Amygdala (tissue), 56 donors: Measurements from ENCODE around the gene KIF9.
A peak's percentile ranks its signal among the peaks of the same experiment; 100 is the strongest.
"Not testable (repeated sequence)": the region's sequence is repeated elsewhere in the genome, so short reads cannot be mapped to it uniquely, and the experiment has no call there.

Source experiments
- DNase-seq, 56 donors: peaks; one replicate each; lab custom pipeline; 2025; lab: John Stamatoyannopoulos, UW

Gene KIF9

GRCh38 chr3:47256331-47256730 lies 26.3 kb downstream of the KIF9 start:
- DNase-seq = not testable (repeated sequence)

DNA sequence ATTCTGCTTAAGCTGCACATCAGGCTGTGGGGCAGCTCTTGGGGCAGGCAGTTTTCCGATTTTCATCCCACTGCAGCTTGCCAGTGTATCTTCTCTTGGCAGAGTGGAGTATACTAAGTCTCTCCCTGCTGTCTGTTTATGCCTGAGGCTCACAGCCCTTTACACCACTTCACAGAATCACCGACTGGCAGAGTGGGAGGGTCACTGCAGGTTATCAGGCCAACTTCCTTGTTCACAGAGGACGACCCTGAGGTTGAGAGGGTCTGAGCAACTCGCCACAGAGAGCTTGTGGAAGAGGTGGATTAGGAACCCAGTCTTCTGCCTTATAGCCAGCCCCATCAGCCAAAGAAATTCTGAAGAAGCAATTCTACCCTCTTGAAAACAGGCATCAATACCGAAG lies 30.9 kb downstream of the KIF9 start:
- no peak for DNase-seq

DNA sequence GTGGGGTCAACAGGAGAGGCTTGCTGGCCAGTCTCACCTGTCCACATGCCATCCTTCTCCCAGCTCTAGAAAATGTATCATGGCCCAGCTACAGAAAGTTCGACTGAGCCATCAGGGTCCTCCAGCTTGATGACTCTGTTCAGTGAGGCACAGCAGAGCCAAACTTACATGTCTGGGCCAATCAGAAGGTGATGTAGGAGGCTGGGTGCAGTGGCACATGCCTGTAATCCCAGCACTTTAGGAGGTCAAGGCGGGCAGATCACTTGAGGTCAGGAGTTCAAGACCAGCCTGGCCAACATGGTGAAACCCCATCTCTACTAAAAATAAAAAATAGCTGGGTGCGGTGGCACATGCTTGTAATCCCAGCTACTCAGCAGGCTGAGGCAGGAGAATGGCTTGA lies 31.5 kb downstream of the KIF9 start:
- not testable (repeated sequence) for DNase-seq

DNA sequence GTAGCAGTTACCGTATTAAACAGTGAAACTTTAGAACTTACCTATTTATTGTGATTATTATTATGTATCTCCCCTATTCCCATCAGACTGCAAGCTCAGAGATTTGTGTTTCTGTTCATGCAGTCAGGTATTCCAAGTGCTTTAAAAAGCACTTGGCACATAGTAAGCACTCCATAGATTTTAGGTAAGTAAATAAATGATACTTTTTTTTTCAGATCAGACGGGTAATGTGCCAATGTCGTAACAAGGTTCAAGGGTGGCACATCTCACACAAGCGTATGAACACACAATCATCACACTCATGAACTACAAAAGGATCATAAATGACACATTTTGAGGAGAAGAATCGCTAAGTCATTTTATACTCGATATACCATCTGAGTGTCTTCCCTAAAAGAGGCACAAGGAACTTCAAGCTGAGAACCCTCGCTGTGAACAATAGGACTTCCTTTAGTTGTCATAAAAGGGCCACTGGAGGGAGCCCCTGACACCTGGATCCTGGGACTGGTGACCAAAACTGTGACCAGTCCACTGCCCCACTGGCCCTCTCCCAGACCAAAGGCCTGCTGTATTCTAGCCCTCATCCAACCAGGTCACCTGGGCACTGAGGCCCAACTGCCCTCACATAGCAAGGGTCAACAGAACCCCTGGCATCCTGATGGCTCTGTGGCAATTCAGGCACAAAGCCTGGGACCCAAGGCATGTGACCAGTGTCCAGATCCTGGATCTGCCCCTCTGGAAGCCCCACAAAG lies 32.1 kb downstream of the KIF9 start:
- DNase-seq = peak in 8 of 56 donors; percentile 6 to 41 (median 8)

GRCh38 chr3:47247131-47248064 lies 35.2 kb downstream of the KIF9 start:
- DNase-seq = no peak

GRCh38 chr3:47245271-47245670 lies 37.3 kb downstream of the KIF9 start:
- DNase-seq = no peak

GRCh38 chr3:47244531-47245100 lies 38.0 kb downstream of the KIF9 start:
- no peak for DNase-seq

DNA sequence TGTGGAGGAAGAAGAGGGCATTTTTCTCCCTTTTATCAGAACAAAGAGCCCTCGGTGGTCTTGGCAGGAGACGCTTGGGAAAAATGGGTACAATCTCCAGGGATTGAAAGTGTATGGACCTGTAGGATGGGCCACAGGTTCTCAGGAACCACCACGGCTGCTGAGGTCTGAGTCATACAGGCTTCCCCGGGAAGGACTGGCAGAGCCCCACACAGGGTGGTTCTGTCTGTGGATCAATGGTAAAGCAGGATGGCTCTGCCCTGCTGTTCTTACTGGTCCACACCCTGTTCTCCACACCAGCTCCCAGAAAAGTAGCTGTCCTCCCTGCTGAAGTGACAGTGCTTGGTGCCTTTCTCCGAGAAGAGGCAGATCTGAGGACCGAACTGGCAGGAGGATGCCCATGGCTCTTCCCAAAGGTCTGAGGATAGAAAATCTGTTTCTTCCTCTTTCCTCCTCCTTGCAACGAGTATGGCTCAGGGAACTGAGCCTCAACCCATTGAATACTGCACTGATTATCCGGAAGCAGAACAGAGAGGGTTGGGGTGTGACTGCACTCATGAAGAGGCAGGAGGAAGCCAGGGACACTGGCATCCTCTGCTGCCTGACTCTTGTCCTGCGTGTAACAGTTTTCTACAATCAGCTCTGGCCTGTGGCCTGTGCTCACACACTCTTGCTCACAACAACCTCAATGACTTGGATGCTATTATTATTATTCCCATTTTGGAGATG lies 39.0 kb downstream of the KIF9 start:
- peak in 1 of 56 donors; percentile 9 for DNase-seq

DNA sequence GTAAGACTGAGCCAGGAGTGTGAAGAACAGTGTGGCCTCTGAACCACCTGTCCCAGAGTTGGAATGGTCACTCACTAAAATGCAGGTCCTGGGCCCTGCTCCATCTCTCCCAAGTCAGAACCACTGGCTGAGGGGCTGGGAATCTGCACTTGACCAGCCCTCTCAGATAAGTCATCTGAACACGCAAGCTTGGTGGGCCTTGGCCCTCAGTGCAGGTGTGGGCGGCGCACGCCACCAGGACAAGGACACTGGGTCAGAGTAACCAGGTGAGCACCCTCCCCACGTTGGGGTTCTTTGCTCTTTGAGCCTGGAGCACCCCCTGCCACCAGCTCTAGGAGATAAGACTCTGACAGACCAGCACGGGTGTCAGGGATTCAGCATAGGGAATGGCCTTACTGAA lies 42.7 kb downstream of the KIF9 start:
- DNase-seq = no peak

GRCh38 chr3:47238017-47238416 lies 44.6 kb downstream of the KIF9 start:
- DNase-seq = no peak

- no peak for DNase-seq
Observed at GRCh38 chr3:47228088-47228487, 54.5 kb downstream of the KIF9 start.

DNA sequence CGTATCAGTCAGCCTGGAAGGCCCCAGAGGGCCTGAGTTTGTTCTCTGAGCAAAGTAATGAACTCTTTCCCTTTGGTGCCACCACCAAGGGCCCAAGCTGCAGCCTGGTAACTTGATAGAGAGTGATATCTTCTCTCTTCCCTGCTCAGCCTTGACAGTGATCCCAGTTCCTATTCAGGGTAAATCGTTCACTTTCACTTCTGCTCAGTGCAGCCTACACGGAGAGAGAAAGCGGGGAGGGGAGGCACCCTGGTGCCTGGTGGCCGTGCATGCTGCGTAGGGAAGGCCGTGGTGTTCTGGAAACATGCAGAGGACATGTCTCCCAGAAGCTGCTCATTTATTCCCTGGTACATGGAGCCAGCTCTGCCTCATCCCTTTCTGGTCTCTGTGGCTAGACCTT lies 54.9 kb downstream of the KIF9 start:
- DNase-seq = peak in 6 of 56 donors; percentile 9 to 48 (median 12)

DNA sequence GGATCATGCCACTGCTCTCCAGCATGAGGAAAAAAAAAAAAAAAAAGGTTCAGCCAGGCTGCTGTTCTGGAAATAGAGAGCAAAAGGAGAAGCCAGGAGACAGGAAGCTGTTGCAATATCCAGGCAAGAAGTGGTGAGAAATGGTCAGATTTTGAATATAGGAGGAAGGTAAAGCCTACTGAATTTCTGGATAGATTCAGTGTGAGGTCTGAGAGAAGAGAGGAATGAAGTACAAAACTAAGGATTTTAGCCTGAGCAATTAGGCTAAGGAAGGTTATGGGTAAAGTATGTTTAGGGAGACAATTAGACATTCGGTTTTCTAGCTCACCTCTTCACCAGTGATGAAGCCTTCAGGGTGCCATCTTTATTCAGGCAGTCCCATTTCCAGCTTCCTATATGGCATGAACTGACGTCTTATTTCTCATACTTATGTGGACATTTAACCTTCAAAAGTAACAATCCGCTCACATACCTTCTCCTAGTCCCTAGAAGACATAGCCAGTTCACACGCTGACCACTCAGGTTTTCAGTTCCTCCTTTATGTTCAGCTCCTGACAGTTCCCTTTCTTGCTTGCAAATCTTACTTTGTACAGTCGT lies 57.2 kb downstream of the KIF9 start:
- peak in 2 of 56 donors; percentile 8 to 17 for DNase-seq

DNA sequence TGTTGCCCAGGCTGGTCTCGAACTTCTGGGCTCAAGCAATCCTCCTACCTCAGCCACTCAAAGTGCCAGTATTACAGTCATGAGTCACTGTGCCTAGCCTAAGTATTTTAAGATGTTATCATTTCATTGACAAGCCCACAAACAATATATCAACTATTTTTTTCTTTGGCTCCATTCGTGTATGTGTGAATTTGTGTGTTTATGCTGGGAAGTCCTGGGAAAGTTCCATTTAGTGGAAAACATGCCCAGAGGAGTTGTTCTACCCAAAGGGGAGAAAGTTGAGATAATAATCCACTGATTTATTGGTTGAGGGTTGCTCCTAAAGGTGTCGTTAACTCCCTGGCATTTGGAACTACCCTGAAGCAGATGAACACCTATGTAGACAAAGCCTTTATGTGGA lies 58.8 kb downstream of the KIF9 start:
- DNase-seq = no peak

GRCh38 chr3:47221798-47222197 lies 60.8 kb downstream of the KIF9 start:
- DNase-seq = no peak

DNA sequence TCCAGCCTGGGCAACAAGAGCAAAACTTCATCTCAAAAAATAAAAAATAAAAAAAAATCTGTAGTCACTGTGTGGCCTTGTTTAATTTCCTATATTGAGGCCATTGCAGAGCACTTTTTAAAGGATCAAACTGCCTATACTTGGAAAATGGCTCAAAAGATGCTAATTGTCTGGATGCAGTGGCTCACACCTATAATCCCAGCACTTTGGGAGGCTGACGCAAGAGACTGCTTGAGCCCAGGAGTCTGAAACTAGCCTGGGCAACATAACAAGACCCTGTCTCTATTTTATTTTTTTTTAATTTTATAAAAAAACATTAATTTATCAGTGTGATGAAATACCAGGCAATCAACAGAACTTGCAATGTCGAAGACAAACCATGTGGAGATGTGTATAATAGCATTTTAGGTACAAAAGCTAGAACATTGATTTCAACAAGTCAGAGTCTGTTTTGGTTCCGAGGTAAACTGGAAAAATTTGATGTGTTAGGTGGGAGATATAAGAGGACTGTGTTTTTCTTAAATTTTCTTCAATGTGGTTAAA lies 71.7 kb downstream of the KIF9 start:
- no peak for DNase-seq

DNA sequence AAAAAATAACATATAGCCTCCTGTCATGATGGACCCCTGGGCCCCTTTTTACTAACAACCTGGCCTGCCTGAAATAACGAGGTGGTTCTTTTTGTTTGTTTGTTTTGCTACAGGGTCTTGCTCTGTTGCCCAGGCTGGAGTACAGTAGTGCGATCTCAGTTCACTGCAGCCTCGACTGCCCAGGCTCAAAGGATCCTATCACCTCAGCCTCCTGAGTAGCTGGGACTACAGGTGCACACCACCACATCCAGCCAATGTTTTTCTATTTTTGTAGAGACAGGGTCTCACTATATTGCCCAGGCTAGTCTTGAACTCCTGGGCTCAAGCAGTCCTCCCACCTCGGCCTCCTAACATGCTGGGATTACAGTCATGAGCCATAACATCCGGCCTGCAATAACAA lies 76.6 kb downstream of the KIF9 start:
- DNase-seq = not testable (repeated sequence)

- DNase-seq = no peak
Observed at GRCh38 chr3:47204875-47205274, 77.7 kb downstream of the KIF9 start.

DNA sequence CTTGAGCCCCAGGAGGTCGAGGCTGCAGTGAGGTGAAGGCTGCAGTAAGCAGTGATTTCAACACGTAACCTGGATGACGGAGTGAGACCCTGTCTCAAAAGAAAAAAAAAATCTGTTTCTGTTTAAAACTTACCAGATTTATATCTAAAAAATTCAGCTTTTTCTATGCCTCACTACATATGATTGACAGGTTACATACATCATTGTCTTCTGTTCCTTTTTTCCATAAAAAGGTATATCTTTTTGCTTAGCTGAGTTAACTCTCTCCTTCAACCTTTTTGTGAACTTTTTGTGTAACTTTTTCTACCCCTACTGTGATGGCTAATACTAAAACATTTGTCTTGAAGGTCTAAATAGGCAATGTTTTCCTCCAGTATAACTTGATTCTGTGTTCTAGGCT lies 80.1 kb downstream of the KIF9 start:
- DNase-seq = no peak

DNA sequence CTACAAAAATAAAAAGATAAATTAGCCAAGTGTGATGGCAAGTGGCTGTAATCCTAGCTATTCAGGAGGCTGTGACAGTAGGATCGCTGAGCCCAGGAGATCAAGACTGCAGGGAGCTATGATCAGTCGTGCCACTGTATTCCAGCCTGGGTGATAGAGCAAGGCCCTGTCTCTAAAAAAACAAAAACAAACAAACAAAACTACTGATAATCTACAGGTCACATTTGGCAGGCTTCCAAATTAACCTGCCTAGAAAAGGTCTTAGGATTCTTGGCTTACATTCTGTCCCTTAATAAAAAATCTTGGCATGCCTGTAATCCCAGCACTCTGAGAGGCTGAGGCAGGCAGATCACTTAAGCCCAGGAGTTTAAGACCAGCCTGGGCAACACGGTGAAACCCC lies 85.3 kb downstream of the KIF9 start:
- DNase-seq = no peak
